ENCODE data around the gene FBP2.

- TF ChIP-seq CTCF (conservative IDR thresholded peaks at IDR 0.05; ENCODE audit: low read depth in 2 of 2) (no peak), REST (IDR thresholded peaks at IDR 0.05; ENCODE audit: unreplicated experiment) (no peak), CREB1 (CRISPR knock-in tag; IDR thresholded peaks at IDR 0.05; ENCODE audit: low read depth) (no peak)
Observed at GRCh38 chr9:94511134-94511954, 82.3 kb downstream of the FBP2 start.
